Measurements from ENCODE around the gene FILIP1L.

- TF ChIP-seq CTCF (IDR thresholded peaks at IDR 0.05; ENCODE audit: low read length) (no peak), EZH2 (optimal IDR thresholded peaks at IDR 0.05; ENCODE audit: low read depth, low read length) (no peak)
Measured at GRCh38 chr3:99939876-99940275, 174.4 kb downstream of the FILIP1L start.

Measured in MM.1S (cell line).